GM12878 (cell line): ENCODE results near the gene FAM221A. TPM values are rescaled to one million over a fixed set of nuclear protein-coding genes. Genes with fewer than 3 reads are reported as not detected.

Experiments
- ATAC-seq: fragments of 200-7000 bp; cut with Tn5 transposase; 3 replicates; pipeline ENCODE4 v1.9.1; 2020; ENCODE audit warnings: mild to moderate bottlenecking, moderate library complexity
- BruUV-seq: library from RNA; stranded (reverse); fragments of 400-500 nt; replicated peaks from 2 replicates; lab custom pipeline; 2021; lab: Mats Ljungman, UMichigan
- CTCF ChIA-PET: fragments of 300-600 bp; sonication (Branson Sonifier 250); formaldehyde crosslinking; extraction: SDS; loops from one replicate; lab custom pipeline; 2021; ENCODE audit warnings: inconsistent platforms; lab: Yijun Ruan, JAX
- POLR2A ChIA-PET: fragments of 350-600 bp; formaldehyde crosslinking; extraction: SDS; loops from one replicate; lab custom pipeline; 2021; ENCODE audit warnings: inconsistent platforms; lab: Charles Lee
- RAD21 ChIA-PET: fragments of 300-600 bp; sonication (Branson Sonifier 250); formaldehyde crosslinking; loops from one replicate; lab custom pipeline; 2023; ENCODE audit warnings: antibody characterized with exemption; ENCODE audit not compliant: unreplicated experiment; lab: Charles Lee
- SMC1A ChIA-PET: fragments of 300-600 bp; sonication (Branson Sonifier 250); formaldehyde crosslinking; loops from one replicate; lab custom pipeline; 2023; ENCODE audit not compliant: unreplicated experiment, uncharacterized antibody; lab: Charles Lee
- DNase-seq: peaks from one replicate; pipeline ENCODE4 v3.0.0-alpha.2; 2011; ENCODE audit warnings: low read depth, low spot score
- FAIRE-seq: peaks from 3 replicates; lab custom pipeline; 2011; peaks lifted over from hg19 to GRCh38; lab: Jason Lieb, UNC
- H2AFZ ChIP-seq: 2 replicates; pipeline ENCODE4 v1.6.0; 2011; ENCODE audit warnings: low read depth, low read length, control low read depth; ENCODE audit not compliant: control insufficient read depth
- H3K27ac ChIP-seq: 2 replicates; pipeline ENCODE4 v1.5.1; 2011; ENCODE audit warnings: control low read depth; ENCODE audit not compliant: control insufficient read depth, insufficient read depth
- H3K27me3 ChIP-seq, 2 experiments: replicated peaks in 1 of 2; 2 replicates each; pipeline versions ENCODE4 v1.6.0 to v1.6.1; 2011; ENCODE audit warnings: low read length in 1 of 2; ENCODE audit not compliant: control insufficient read depth in 2 of 2, insufficient read depth in 2 of 2
- H3K36me3 ChIP-seq, 2 experiments: 2 replicates each; pipeline ENCODE4 v1.5.1; 2011; ENCODE audit warnings: low read length in 1 of 2; ENCODE audit not compliant: control insufficient read depth in 2 of 2, insufficient read depth in 2 of 2
- H3K4me1 ChIP-seq: 2 replicates; pipeline ENCODE4 v1.6.1; 2011; ENCODE audit warnings: mild to moderate bottlenecking, low read length, moderate library complexity, mixed read lengths; ENCODE audit not compliant: control insufficient read depth, insufficient read depth
- H3K4me2 ChIP-seq: 2 replicates; pipeline ENCODE4 v1.6.0; 2011; ENCODE audit warnings: control low read depth; ENCODE audit not compliant: control insufficient read depth, insufficient read depth
- H3K4me3 ChIP-seq: fragments of 200-600 bp; sonication (generic); 2 replicates; pipeline ENCODE4 v1.5.1; 2016
- H3K79me2 ChIP-seq: 2 replicates; pipeline ENCODE4 v1.6.0; 2011; ENCODE audit warnings: low read length; ENCODE audit not compliant: control insufficient read depth, insufficient read depth
- H3K9ac ChIP-seq: 2 replicates; pipeline ENCODE4 v1.8.0; 2011; ENCODE audit warnings: low read length, control low read depth, mixed read lengths; ENCODE audit not compliant: control insufficient read depth, insufficient read depth
- H3K9me3 ChIP-seq: replicated peaks from 3 replicates; pipeline ENCODE4 v1.5.1; 2011; ENCODE audit warnings: mild to moderate bottlenecking, low read length; ENCODE audit not compliant: control insufficient read depth, insufficient read depth
- H4K20me1 ChIP-seq: 2 replicates; pipeline ENCODE4 v1.6.0; 2011; ENCODE audit not compliant: control insufficient read depth, insufficient read depth
- CBX3 ChIP-seq: fragments of 200-600 bp; sonication (generic); IDR thresholded peaks from 2 replicates; pipeline ENCODE4 v1.6.1; 2016; ENCODE audit warnings: low read depth, borderline replicate concordance
- FOS ChIP-seq: IDR thresholded peaks from 3 replicates; pipeline ENCODE4 v1.6.1; 2011; ENCODE audit warnings: borderline replicate concordance; ENCODE audit not compliant: insufficient read length; ENCODE audit errors: extremely low read depth
- FOXM1 ChIP-seq: IDR thresholded peaks from 2 replicates; pipeline ENCODE4 v1.6.1; 2012; ENCODE audit warnings: low read depth, mild to moderate bottlenecking, inconsistent platforms, low read length, moderate library complexity
- HDAC6 ChIP-seq: fragments of 200-600 bp; sonication (generic); IDR thresholded peaks from one replicate; pipeline ENCODE4 v1.8.0; 2017; ENCODE audit warnings: antibody characterized with exemption; ENCODE audit not compliant: unreplicated experiment
- NRF1 ChIP-seq: conservative IDR thresholded peaks from 2 replicates; pipeline ENCODE4 v1.6.1; 2011; ENCODE audit warnings: mild to moderate bottlenecking, low read depth, low read length, improper control_type of control experiment
- POLR2AphosphoS2 ChIP-seq: IDR thresholded peaks from 2 replicates; pipeline ENCODE4 v1.6.1; 2011; ENCODE audit warnings: low read depth, mild to moderate bottlenecking, low read length, improper control_type of control experiment, moderate library complexity
- RUNX3 ChIP-seq: IDR thresholded peaks from 2 replicates; pipeline ENCODE4 v1.6.1; 2012; ENCODE audit warnings: low read length, inconsistent platforms
- ZNF217 ChIP-seq: fragments of 450-650 bp; IDR thresholded peaks from 2 replicates; pipeline ENCODE4 v1.6.1; 2017; ENCODE audit warnings: antibody characterized with exemption, mild to moderate bottlenecking
- WGBS: methylation state at CpG from one replicate; pipeline ENCODE4 v1.1.6; 2016; ENCODE audit warnings: low lambda C conversion rate; ENCODE audit not compliant: insufficient replicate concordance, insufficient coverage; ENCODE audit errors: missing lambda C conversion rate; 5-methylcytosine and 5-hydroxymethylcytosine counted together
- in situ Hi-C: fragments of 300-500 bp; cut with MboI; formaldehyde crosslinking; loops from 9 replicates; pipeline ENCODE4 v1.14.3; 2018; ENCODE audit warnings: mixed read lengths
- intact Hi-C: fragments of 100-400 bp; cut with micrococcal nuclease; formaldehyde crosslinking; loops from one replicate; pipeline ENCODE4 v1.14.2; 2022; ENCODE audit not compliant: unreplicated experiment
- polyA plus RNA-seq, 11 experiments: library from polyadenylated mRNA; depleted of rRNA in 4 of 11; unstranded in 6 of 11; stranded (reverse) in 5 of 11; fragments of >200 nt; fragmentation: Nextera tagmentation in 4 of 11; fragmentation: Illumina TruSeq in 1 of 11; extraction: Ambion mirVana in 4 of 11; extraction: Trizol in 1 of 11; gene quantifications; 1 replicate in 1 of 11; 2 replicates in 10 of 11; pipeline versions ENCODE4 v1.2.1 to v1.2.3, GENCODE V29; 2011 to 2016; ENCODE audit warnings: inconsistent platforms in 2 of 11, missing spikeins in 2 of 11, low read depth in 1 of 11
- total RNA-seq, 4 experiments: library from RNA; depleted of rRNA in 3 of 4; stranded (reverse); fragments of >200 nt in 3 of 4; fragmentation: Illumina TruSeq in 1 of 4; extraction: Trizol in 1 of 4; gene quantifications; 2 replicates each; pipeline versions ENCODE4 v1.2.1 to v1.2.3, GENCODE V29; 2013 to 2021
- TF ChIP-seq, protein P1 (sequence below): fragments of 450-650 bp; formaldehyde crosslinking; IDR thresholded peaks from 2 replicates; pipeline ENCODE4 v1.4.0; 2020; ENCODE audit warnings: mild to moderate bottlenecking, moderate library complexity

Gene FAM221A
- total and polyA plus RNA-seq, 10 of the 15 experiments (the other 5 are each of a cell fraction or from before 2014, with no cell fraction given) = 6.3 to 16.7 (median 9.7) TPM

DNA sequence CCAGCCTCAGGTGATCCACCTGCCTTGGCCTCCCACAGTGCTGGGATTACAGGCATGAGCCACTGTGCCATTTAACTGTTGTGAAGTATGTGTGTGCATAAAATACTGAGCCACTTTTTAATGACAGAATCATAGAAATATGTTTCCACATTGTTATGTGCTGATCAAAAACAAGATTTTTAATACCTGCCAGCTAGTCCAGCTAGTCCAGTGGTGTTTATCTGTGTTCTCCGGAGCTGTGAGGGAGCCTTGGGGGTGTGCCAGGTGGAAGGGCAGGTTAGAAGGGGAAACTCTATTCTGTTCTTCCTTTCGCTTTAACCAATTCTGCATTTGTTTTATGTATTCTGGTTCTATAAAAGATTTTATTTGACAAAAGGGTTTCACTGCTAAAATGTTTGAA lies 7.0 kb downstream of the FAM221A start:
- Histone ChIP-seq H3K36me3 (no peaks in the 10 kb centered on the region; a peak in 3 of 4 replicates), H3K4me2 (no peak overlapping the region), H3K4me1 (no peaks in the 10 kb centered on the region; the same call in 1 of the 2 replicates), H3K27me3 (no peaks in the 10 kb centered on the region), H4K20me1 (no peaks in the 10 kb centered on the region), H3K9me3 (no peaks in the 10 kb centered on the region), H2AFZ (no peak overlapping the region), H3K79me2 (no peaks in the 10 kb centered on the region), H3K4me3 (no peak overlapping the region), H3K27ac (no peak overlapping the region), H3K9ac (no peak overlapping the region)
- SMC1A ChIA-PET = interaction anchor here (0.7 to 2.9 kb wide), 7 partner anchors 10 to 329 kb away, joined by 3 to 10 read pairs (median 3); no protein-coding TSS in a partner anchor
- intact Hi-C loops = no loop called here
- ATAC-seq (no peak), FAIRE-seq (no peak), DNase-seq (no peak)
- no TSS peak for BruUV-seq
- TF ChIP-seq, protein P1, sequence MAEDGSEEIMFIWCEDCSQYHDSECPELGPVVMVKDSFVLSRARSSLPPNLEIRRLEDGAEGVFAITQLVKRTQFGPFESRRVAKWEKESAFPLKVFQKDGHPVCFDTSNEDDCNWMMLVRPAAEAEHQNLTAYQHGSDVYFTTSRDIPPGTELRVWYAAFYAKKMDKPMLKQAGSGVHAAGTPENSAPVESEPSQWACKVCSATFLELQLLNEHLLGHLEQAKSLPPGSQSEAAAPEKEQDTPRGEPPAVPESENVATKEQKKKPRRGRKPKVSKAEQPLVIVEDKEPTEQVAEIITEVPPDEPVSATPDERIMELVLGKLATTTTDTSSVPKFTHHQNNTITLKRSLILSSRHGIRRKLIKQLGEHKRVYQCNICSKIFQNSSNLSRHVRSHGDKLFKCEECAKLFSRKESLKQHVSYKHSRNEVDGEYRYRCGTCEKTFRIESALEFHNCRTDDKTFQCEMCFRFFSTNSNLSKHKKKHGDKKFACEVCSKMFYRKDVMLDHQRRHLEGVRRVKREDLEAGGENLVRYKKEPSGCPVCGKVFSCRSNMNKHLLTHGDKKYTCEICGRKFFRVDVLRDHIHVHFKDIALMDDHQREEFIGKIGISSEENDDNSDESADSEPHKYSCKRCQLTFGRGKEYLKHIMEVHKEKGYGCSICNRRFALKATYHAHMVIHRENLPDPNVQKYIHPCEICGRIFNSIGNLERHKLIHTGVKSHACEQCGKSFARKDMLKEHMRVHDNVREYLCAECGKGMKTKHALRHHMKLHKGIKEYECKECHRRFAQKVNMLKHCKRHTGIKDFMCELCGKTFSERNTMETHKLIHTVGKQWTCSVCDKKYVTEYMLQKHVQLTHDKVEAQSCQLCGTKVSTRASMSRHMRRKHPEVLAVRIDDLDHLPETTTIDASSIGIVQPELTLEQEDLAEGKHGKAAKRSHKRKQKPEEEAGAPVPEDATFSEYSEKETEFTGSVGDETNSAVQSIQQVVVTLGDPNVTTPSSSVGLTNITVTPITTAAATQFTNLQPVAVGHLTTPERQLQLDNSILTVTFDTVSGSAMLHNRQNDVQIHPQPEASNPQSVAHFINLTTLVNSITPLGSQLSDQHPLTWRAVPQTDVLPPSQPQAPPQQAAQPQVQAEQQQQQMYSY (CRISPR knock-in tag) = no peak
- TF ChIP-seq FOXM1 (no peak), RUNX3 (no peak), ZNF217 (no peak), HDAC6 (no peak), POLR2AphosphoS2 (no peak), FOS (no peak), CBX3 (no peak), NRF1 (no peak)
- POLR2A ChIA-PET = interaction anchor here (0.7 to 0.9 kb wide), 3 partner anchors 89 to 719 kb away, joined by 3 to 9 read pairs (median 4); no protein-coding TSS in a partner anchor
- RAD21 ChIA-PET = interaction anchor here (1.3 kb wide), 1 partner anchor 10 kb away, joined by 5 read pairs; no protein-coding TSS in a partner anchor
- CTCF ChIA-PET = interaction anchor here (1.1 to 11.3 kb wide), 2 partner anchors 9 to 414 kb away, joined by 3 to 123 read pairs; no protein-coding TSS in a partner anchor
- WGBS = 100% methylated on average over 2 of the region's 2 CpGs
- in situ Hi-C loops = no loop called here
